ENCODE results near the gene DEGS1. TPM values are rescaled to one million over a fixed set of nuclear protein-coding genes. Genes with fewer than 3 reads are reported as not detected.

Gene DEGS1
- 135 to 143 TPM (median 136 TPM) in 5 replicates for total RNA-seq (2022; extraction: Qiagen RNA extraction)

DNA sequence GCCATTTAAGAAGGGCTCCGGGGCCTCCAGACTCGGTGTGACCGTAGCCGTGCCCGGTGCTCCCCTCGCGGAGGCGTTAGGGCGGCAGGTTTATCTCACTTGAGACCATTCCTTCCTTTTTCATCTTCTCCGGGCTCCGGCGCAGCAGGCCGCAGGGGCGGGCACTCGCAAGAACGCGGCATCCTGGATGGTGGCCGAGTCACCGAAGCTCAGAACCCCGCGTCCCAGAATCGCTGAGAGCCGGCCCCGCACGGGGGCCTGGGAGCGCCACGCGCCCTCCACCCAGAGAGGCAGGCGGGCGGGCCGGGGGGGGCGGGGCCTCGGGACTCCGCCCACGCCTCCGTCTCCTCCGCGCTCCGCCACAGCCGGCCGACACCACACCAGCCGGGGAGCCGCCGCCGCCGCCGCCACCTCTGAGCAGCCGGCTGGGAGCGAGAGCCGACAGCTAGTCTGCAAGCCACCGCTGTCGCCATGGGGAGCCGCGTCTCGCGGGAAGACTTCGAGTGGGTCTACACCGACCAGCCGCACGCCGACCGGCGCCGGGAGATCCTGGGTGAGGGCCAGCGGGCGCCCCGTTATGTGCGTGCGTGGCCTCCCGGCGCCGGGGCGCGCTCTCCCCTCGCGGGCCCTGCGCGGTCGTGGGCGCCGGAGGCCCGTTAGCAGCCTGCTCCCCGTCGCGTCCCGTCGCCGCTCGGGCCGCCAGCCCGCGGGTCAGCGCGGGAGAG is at the start of gene DEGS1:
DEGS1 (plus strand) TSS at position 375 of the 725 bp plus-strand sequence; CDS start at position 472, 97 bp downstream.

Other genes starting within 250 kb of the DEGS1 start
- 25.1 to 34.3 TPM (median 31.7 TPM) in 5 replicates for gene FBXO28, start 69.1 kb upstream of the DEGS1 start, total RNA-seq (2022; extraction: Qiagen RNA extraction)
- gene NVL, start 146.9 kb downstream of the DEGS1 start, total RNA-seq (2022; extraction: Qiagen RNA extraction): 20.4 to 23.9 TPM (median 22.9 TPM) in 5 replicates
- gene CNIH4, start 173.6 kb downstream of the DEGS1 start, total RNA-seq (2022; extraction: Qiagen RNA extraction): 102 to 115 TPM (median 106 TPM) in 5 replicates